Spinal cord (tissue), 10 donors: ENCODE measurements around the gene PRKAG3. TPM values are rescaled to one million over a fixed set of nuclear protein-coding genes. Genes with fewer than 3 reads are reported as not detected.

ENCODE experiments used
- DNase-seq, 6 donors: peaks; one replicate each; pipeline versions ENCODE4 v3.0.0 to v3.0.0-alpha.2; 2013 to 2015; ENCODE audit warnings: low spot score in 6 of 6, low read depth in 4 of 6
- H3K27ac ChIP-seq: one replicate; pipeline ENCODE4 v1.5.1; 2013; ENCODE audit warnings: low read depth, low read length, control low read depth
- H3K27me3 ChIP-seq: one replicate; pipeline ENCODE4 v1.6.1; 2013; ENCODE audit warnings: low read length; ENCODE audit not compliant: control insufficient read depth, insufficient read depth
- H3K36me3 ChIP-seq: one replicate; pipeline ENCODE4 v1.6.1; 2013; ENCODE audit warnings: low read length; ENCODE audit not compliant: control insufficient read depth, insufficient read depth
- H3K4me1 ChIP-seq: one replicate; pipeline ENCODE4 v1.6.1; 2013; ENCODE audit warnings: low read length; ENCODE audit not compliant: control insufficient read depth, insufficient read depth
- H3K4me3 ChIP-seq: one replicate; pipeline ENCODE4 v1.5.1; 2013; ENCODE audit warnings: low read depth, low read length, control low read depth
- H3K9me3 ChIP-seq: one replicate; pipeline ENCODE4 v1.6.1; 2013; ENCODE audit warnings: low read length; ENCODE audit not compliant: control insufficient read depth, insufficient read depth
- WGBS: methylation state at CpG from one replicate; pipeline ENCODE4 v1.1.5; 2013; ENCODE audit warnings: missing lambda C conversion rate; ENCODE audit not compliant: insufficient coverage; 5-methylcytosine and 5-hydroxymethylcytosine counted together
- polyA plus RNA-seq, 2 donors: library from polyadenylated mRNA; unstranded; fragments of 120-200 nt; gene quantifications; one replicate each; pipeline ENCODE4 v1.2.1, GENCODE V29; 2013; ENCODE audit not compliant: insufficient read length in 2 of 2
- total RNA-seq, 2 donors: library from RNA; depleted of rRNA in 1 of 2; stranded (reverse); fragments of 120-200 nt in 1 of 2; fragments of >200 nt in 1 of 2; gene quantifications; one replicate each; pipeline versions ENCODE4 v1.2.3 to v1.2.4, GENCODE V29; 2013 to 2014
- donor health status: healthy.

The PRKAG3 gene
- total and polyA plus RNA-seq, 4 donors, result 0.06 to 0.23 TPM; not detected in 2

DNA sequence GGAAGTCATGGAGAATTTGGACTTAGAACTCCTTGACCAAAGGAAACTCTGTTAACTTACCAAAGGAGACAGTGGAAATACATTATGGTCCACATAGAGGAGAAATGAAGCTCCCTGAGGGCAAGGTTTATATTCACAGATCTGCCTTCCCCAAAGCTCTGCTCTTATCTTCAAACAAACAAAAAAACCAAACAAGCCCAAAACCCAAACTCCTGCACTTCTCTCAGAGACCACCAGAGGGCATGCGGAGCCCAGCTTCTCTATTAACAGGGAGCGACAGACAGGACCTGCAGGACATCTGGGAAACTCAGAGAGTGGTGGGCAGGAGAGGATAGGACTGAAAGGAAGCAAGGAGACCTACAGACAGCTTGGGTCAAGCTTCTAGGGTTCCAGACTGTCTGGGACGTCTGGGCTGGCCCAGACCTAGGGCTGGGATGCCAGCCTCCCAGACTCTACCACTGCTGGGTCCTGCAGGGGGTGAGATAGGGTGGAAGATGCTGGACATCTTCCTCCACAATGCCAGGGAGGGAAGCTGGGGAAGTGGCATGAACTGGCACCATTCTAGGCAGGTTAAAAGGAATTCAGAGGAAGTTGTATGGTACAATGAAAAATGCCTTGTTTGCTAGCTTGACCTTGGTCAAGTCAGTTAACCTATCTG is 45.1 kb upstream of the PRKAG3 start:
- 0% methylated on average over 2 of the region's 3 CpGs for WGBS
- H3K27ac ChIP-seq, result no peak overlapping the region
- no peaks in the 10 kb centered on the region for H3K36me3 ChIP-seq
- no peak overlapping the region for H3K4me3 ChIP-seq
- peaks cover 47% of the 10 kb centered on the region for H3K4me1 ChIP-seq
- H3K27me3 ChIP-seq, result peaks cover 94% of the 10 kb centered on the region
- peak in 3 of 6 donors; percentile 77 to 95 (median 89) for DNase-seq
- H3K9me3 ChIP-seq, result no peaks in the 10 kb centered on the region

DNA sequence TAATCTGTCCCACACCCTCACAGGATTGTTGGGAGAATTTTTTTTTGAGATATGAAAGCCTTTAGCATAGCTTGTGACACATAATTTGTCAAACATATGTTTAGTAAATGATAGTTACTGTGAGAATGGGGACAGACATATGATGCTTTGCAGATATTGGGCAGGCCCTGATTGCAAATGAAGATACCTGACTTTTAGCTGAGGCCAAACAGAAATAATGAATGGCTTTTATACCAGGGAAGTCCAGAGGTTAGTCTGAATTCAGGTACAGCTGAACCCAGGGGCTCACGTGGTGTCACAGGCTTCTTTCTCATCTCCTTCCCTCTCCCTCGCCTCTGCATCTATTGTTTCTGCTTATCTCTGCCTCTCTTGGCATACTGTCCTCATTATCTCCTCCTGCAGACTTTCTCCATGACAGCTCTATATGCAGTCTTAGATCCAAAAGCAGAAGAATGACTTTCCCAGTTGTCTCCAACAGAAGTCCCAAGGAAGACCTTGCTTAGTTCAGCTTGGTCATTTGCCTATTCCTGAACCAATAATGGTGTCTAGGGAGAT is 44.2 kb upstream of the PRKAG3 start:
- H3K36me3 ChIP-seq, result no peaks in the 10 kb centered on the region
- no peak for DNase-seq
- H3K4me1 ChIP-seq, result peaks cover 55% of the 10 kb centered on the region
- H3K27me3 ChIP-seq, result peaks cover 94% of the 10 kb centered on the region
- WGBS, result 33% methylated on average over 2 of the region's 2 CpGs
- H3K27ac ChIP-seq, result no peak overlapping the region
- H3K4me3 ChIP-seq, result no peak overlapping the region
- no peaks in the 10 kb centered on the region for H3K9me3 ChIP-seq

DNA sequence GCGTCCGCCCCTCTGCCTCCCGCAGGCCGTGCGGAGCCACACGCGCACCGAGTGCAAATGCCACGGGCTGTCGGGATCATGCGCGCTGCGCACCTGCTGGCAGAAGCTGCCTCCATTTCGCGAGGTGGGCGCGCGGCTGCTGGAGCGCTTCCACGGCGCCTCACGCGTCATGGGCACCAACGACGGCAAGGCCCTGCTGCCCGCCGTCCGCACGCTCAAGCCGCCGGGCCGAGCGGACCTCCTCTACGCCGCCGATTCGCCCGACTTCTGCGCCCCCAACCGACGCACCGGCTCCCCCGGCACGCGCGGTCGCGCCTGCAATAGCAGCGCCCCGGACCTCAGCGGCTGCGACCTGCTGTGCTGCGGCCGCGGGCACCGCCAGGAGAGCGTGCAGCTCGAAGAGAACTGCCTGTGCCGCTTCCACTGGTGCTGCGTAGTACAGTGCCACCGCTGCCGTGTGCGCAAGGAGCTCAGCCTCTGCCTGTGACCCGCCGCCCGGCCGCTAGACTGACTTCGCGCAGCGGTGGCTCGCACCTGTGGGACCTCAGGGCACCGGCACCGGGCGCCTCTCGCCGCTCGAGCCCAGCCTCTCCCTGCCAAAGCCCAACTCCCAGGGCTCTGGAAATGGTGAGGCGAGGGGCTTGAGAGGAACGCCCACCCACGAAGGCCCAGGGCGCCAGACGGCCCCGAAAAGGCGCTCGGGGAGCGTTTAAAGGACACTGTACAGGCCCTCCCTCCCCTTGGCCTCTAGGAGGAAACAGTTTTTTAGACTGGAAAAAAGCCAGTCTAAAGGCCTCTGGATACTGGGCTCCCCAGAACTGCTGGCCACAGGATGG is 42.0 kb upstream of the PRKAG3 start:
- WGBS, result 5% methylated on average over 86 of the region's 86 CpGs
- Histone ChIP-seq H3K4me1 (peaks cover 38% of the 10 kb centered on the region), H3K27me3 (peaks cover 93% of the 10 kb centered on the region), H3K4me3 (no peak overlapping the region), H3K36me3 (no peaks in the 10 kb centered on the region), H3K27ac (no peak overlapping the region), H3K9me3 (no peaks in the 10 kb centered on the region)
- DNase-seq, result peak in 1 of 6 donors; percentile 82

DNA sequence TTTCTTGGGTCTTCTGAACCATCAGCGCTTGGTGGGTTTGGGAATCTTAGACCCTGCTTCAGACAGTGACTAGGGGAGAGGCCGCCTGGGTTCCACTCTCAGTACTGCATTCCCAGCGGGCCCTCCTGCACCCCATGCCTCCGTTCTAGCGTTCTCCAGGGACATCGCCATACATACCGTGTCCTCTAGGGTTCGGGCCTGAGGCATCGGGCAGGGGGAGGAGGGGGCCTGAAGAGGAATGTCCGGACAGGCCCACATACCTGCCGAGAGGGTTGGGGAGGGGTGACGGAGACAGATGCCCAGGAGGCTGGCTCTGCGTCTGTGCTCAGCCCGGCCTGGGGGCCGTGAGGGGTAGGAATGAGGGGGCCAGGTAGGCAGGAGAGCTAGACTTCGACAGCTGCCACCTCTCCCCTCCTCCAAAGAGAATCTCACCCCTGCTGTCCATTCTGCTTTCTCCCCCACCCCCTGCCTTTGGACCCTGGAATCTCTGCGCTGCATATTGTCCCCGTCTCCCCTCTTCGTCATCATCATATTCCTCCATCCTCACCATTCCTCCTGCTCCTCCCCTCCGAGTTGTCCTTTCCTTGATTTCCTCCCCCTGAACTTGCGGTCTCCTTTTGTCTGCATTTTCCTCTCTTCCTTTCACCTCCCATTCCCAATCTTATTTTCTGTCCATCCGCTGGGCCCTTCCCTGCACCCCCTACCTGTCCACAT is 41.2 kb upstream of the PRKAG3 start:
- Histone ChIP-seq H3K27ac (no peak overlapping the region), H3K4me1 (peaks cover 35% of the 10 kb centered on the region), H3K36me3 (no peaks in the 10 kb centered on the region), H3K9me3 (no peaks in the 10 kb centered on the region), H3K27me3 (peaks cover 91% of the 10 kb centered on the region), H3K4me3 (no peak overlapping the region)
- WGBS, result 5% methylated on average over 14 of the region's 22 CpGs
- no peak for DNase-seq

DNA sequence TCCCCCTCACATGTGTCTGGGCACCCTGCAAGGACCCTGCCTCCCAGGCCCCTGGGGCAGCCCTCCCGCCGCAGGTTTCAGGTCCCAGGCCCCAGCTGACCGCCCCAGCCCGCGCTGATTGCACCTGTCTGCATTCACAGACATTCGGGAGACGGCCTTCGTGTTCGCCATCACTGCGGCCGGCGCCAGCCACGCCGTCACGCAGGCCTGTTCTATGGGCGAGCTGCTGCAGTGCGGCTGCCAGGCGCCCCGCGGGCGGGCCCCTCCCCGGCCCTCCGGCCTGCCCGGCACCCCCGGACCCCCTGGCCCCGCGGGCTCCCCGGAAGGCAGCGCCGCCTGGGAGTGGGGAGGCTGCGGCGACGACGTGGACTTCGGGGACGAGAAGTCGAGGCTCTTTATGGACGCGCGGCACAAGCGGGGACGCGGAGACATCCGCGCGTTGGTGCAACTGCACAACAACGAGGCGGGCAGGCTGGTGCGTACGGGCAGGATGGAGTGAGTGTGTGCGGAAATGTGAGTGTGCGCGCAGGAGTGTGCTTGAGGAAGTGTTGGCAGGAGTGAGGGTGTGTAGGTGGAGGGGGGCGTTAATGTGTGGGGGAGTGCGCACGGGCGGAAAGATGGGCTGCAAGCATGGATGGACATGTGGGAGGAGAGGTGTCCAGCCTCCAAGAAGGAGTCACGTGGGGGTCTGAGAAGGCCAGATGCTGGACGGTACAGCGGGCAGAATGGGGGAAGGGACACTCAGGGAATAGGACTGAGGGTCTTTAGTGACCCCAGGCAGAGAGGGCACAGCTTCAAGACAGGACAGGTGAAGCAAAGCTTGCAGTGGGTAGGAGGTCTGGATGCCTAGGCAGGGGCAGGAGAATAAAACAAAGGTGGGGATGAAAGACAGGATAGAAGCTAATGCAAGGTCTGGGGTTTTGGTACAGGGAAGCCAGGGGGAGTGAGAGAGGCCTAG is 40.0 kb upstream of the PRKAG3 start:
- Histone ChIP-seq H3K27me3 (peaks cover 88% of the 10 kb centered on the region), H3K9me3 (no peaks in the 10 kb centered on the region), H3K4me1 (peaks cover 25% of the 10 kb centered on the region), H3K36me3 (no peaks in the 10 kb centered on the region), H3K27ac (no peak overlapping the region), H3K4me3 (no peak overlapping the region)
- peak in 1 of 6 donors; percentile 34 for DNase-seq
- 5% methylated on average over 60 of the region's 60 CpGs for WGBS

DNA sequence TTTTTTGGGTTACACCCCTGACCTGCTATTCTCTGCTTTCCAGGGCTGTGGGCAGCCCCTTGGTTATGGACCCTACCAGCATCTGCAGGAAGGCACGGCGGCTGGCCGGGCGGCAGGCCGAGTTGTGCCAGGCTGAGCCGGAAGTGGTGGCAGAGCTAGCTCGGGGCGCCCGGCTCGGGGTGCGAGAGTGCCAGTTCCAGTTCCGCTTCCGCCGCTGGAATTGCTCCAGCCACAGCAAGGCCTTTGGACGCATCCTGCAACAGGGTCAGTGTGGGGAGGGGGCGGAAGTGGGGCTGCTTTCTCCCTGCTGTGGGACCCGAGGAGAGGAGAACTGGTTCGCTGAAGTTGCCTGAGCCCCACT is 39.4 kb upstream of the PRKAG3 start:
- Histone ChIP-seq H3K9me3 (no peaks in the 10 kb centered on the region), H3K36me3 (no peaks in the 10 kb centered on the region), H3K27ac (no peak overlapping the region), H3K4me1 (peaks cover 25% of the 10 kb centered on the region), H3K4me3 (no peak overlapping the region), H3K27me3 (peaks cover 87% of the 10 kb centered on the region)
- no peak for DNase-seq
- WGBS, result 12% methylated on average over 14 of the region's 18 CpGs

DNA sequence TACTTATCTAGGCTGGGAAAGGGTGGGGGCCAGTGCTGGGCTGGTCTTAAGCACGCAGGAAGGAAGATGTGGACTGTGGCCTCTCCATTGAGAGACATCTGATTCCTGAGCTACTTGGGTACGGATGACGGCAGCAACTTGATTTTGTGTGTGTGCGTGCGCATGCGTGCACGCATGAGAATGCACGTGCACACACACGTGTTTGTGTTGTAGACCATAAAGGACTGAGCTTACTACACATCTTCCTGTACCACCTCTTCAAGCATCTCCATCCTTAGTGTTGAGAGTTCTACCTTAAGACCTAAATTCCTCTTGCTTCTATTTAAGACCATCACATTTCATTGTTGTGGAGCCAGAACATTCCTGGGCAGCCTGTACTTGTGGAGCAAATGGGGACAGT is 37.5 kb upstream of the PRKAG3 start:
- Histone ChIP-seq H3K36me3 (no peaks in the 10 kb centered on the region), H3K27ac (no peak overlapping the region), H3K9me3 (no peaks in the 10 kb centered on the region), H3K27me3 (peaks cover 72% of the 10 kb centered on the region), H3K4me1 (peaks cover 33% of the 10 kb centered on the region), H3K4me3 (no peak overlapping the region)
- WGBS, result 85% methylated on average over 8 of the region's 9 CpGs
- DNase-seq, result no peak

DNA sequence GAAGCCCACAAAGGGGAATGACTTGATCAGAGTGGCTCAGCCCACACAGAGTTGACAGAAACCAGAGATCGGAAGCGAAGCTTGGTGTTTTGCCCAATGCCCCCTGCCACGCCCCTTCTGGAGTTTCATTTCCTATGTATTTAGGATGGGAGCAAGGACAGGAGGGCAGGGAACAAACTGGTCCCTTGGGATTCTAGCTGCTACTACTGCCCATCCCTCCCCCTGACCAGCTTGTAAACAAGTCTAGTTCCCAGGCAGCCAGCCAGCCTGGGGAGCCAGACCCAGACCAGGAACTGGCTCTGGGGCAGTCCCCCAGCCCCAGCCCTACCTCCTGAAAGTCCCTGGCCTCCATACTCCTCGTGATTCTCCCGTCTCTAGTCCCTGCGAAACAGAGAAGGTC is 36.3 kb upstream of the PRKAG3 start:
- no peaks in the 10 kb centered on the region for H3K36me3 ChIP-seq
- peaks cover 66% of the 10 kb centered on the region for H3K27me3 ChIP-seq
- H3K4me1 ChIP-seq, result peaks cover 28% of the 10 kb centered on the region
- H3K27ac ChIP-seq, result no peak overlapping the region
- no peak overlapping the region for H3K4me3 ChIP-seq
- DNase-seq, result no peak
- no peaks in the 10 kb centered on the region for H3K9me3 ChIP-seq
- no CpG with 5 or more reads among the region's 6 CpGs for WGBS

DNA sequence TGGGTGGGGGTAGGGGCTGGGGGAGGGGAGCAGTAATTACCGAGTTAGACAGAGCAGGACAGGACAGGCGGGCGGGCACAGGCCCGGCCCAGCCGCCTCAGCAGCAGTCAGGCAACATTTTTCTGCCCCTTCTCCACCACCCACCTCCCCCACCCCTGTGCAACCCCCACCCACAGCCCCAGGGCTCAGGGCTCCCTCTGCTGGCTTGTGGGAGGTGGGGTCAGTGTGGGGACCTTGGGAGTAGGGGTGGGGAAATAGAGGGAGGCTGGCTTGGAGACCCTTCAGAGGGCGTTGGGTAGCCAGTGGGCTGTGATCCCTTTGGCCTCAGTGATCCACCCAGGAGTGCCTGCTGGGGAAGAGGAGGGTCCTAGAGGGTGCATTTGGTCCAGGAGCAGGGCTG is 34.4 kb upstream of the PRKAG3 start:
- peaks cover 14% of the 10 kb centered on the region for H3K4me1 ChIP-seq
- no peaks in the 10 kb centered on the region for H3K36me3 ChIP-seq
- no peak for DNase-seq
- H3K27me3 ChIP-seq, result peaks cover 64% of the 10 kb centered on the region
- H3K27ac ChIP-seq, result no peak overlapping the region
- no peaks in the 10 kb centered on the region for H3K9me3 ChIP-seq
- WGBS, result 50% methylated on average over 1 of the region's 6 CpGs
- no peak overlapping the region for H3K4me3 ChIP-seq
